Kidney epithelial cell (primary cell): ENCODE data around the gene RNU4-1. TPM values are rescaled to one million over a fixed set of nuclear protein-coding genes. Genes with fewer than 3 reads are reported as not detected.

ENCODE experiments used
- DNase-seq: peaks from one replicate; pipeline ENCODE4 v3.0.0-alpha.2; 2010; ENCODE audit warnings: low read depth
- H3K27me3 ChIP-seq: 2 replicates; pipeline ENCODE4 v1.6.0; 2011; ENCODE audit warnings: low read length; ENCODE audit not compliant: control insufficient read depth, insufficient read depth
- H3K36me3 ChIP-seq: 2 replicates; pipeline ENCODE4 v1.5.1; 2011; ENCODE audit warnings: low read length; ENCODE audit not compliant: control insufficient read depth, insufficient read depth
- H3K4me3 ChIP-seq: 2 replicates; pipeline ENCODE4 v1.5.1; 2011; ENCODE audit warnings: low read depth, mild to moderate bottlenecking, control low read depth, low read length
- CTCF ChIP-seq: IDR thresholded peaks from 2 replicates; pipeline ENCODE4 v1.5.1; 2011; ENCODE audit warnings: mild to moderate bottlenecking, moderate library complexity, low read length, control low read depth, inconsistent platforms; ENCODE audit not compliant: insufficient read depth, poor library complexity, severe bottlenecking
- total RNA-seq: library from RNA; depleted of rRNA; stranded (reverse); fragments of >200 nt; gene quantifications from 2 replicates; pipeline ENCODE4 v1.2.3, GENCODE V29; 2015

RNU4-1 gene
- total RNA-seq, 1 donor from 2014 or later, result not detected

- H3K27me3 ChIP-seq, result no peaks in the 10 kb centered on the region
- H3K4me3 ChIP-seq, result no peak overlapping the region
- DNase-seq, result no peak
- H3K36me3 ChIP-seq, result no peaks in the 10 kb centered on the region
- TF ChIP-seq CTCF, result no peak
These were observed 30.7 kb upstream of the RNU4-1 start for GRCh38 chr12:120323772-120324171.

GRCh38 chr12:120321382-120322202 is 28.6 kb upstream of the RNU4-1 start:
- DNase-seq, result peak; percentile 16
- no peak for TF ChIP-seq CTCF
- H3K4me3 ChIP-seq, result no peak overlapping the region
- H3K27me3 ChIP-seq, result no peaks in the 10 kb centered on the region
- H3K36me3 ChIP-seq, result no peaks in the 10 kb centered on the region

GRCh38 chr12:120317224-120318105 is 24.4 kb upstream of the RNU4-1 start:
- TF ChIP-seq CTCF, result peak; percentile 74
- peak; percentile 98 for DNase-seq
- Histone ChIP-seq H3K27me3 (no peaks in the 10 kb centered on the region), H3K36me3 (no peaks in the 10 kb centered on the region), H3K4me3 (peak overlapping the region; percentile 45)

GRCh38 chr12:120316798-120317223 is 23.8 kb upstream of the RNU4-1 start:
- no peaks in the 10 kb centered on the region for H3K27me3 ChIP-seq
- DNase-seq, result no peak

GRCh38 chr12:120314220-120314619 is 21.2 kb upstream of the RNU4-1 start:
- H3K27me3 ChIP-seq, result no peaks in the 10 kb centered on the region
- DNase-seq, result no peak
- TF ChIP-seq CTCF, result no peak
- no peak overlapping the region for H3K4me3 ChIP-seq
- no peaks in the 10 kb centered on the region for H3K36me3 ChIP-seq

More at GRCh38 chr12:120316798-120317223, 23.8 kb upstream of the RNU4-1 start:
- no peak for TF ChIP-seq CTCF
- H3K4me3 ChIP-seq, result peak overlapping the region; percentile 45
- H3K36me3 ChIP-seq, result no peaks in the 10 kb centered on the region
